ENCODE measurements around the gene NIBAN1. TPM values are rescaled to one million over a fixed set of nuclear protein-coding genes. Genes with fewer than 3 reads are reported as not detected.
"Not testable (repeated sequence)": the region's sequence is repeated elsewhere in the genome, so short reads cannot be mapped to it uniquely, and the experiment has no call there.

The NIBAN1 gene
- total RNA-seq, 1 experiment from 2014 or later: 15.6 TPM

DNA sequence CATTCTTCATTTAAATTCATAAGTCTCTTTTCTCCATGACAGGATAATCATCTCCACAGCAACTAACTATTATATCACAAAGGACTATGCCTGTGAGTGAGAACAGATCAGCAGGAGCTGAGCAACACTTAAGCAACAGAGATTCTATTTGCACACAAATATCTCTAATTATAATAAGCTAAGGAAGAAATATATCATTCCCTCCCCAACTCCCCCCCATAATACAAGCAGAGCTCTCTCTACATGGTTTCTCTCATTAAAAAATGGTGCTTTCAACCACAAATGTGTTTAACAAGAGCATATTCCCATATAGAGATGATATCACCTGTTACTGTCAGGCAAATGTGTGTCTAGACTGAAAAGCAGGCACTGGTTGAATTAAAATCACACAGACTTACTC is 34.5 kb upstream of the NIBAN1 start:
- H3K4me1 Mint-ChIP-seq (ENCODE audit: insufficient read depth, unreplicated experiment): no peaks in the 10 kb centered on the region
- H3K9me3 Mint-ChIP-seq (ENCODE audit: unreplicated experiment): no peaks in the 10 kb centered on the region
- ChIA-PET POLR2A (interaction anchor here (0.8 kb wide), 1 partner anchor 8 kb away, joined by 3 read pairs; no protein-coding TSS in a partner anchor), CTCF (interaction anchor here (0.8 to 1.5 kb wide), 3 partner anchors 8 to 202 kb away, joined by 3 to 5 read pairs (median 4); no protein-coding TSS in a partner anchor)
- H3K27me3 Mint-ChIP-seq (ENCODE audit: insufficient read depth, unreplicated experiment): peaks cover 19% of the 10 kb centered on the region
- H3K4me3 Mint-ChIP-seq (ENCODE audit: unreplicated experiment): no peak overlapping the region
- DNase-seq (ENCODE audit: unreplicated experiment): no peak
- intact Hi-C loops (cut with micrococcal nuclease): no loop called here
- BruUV-seq (replicated peaks): no TSS peak
- peaks cover 5% of the 10 kb centered on the region for H3K36me3 Mint-ChIP-seq (ENCODE audit: insufficient read depth, unreplicated experiment)
- TF ChIP-seq, protein P1, sequence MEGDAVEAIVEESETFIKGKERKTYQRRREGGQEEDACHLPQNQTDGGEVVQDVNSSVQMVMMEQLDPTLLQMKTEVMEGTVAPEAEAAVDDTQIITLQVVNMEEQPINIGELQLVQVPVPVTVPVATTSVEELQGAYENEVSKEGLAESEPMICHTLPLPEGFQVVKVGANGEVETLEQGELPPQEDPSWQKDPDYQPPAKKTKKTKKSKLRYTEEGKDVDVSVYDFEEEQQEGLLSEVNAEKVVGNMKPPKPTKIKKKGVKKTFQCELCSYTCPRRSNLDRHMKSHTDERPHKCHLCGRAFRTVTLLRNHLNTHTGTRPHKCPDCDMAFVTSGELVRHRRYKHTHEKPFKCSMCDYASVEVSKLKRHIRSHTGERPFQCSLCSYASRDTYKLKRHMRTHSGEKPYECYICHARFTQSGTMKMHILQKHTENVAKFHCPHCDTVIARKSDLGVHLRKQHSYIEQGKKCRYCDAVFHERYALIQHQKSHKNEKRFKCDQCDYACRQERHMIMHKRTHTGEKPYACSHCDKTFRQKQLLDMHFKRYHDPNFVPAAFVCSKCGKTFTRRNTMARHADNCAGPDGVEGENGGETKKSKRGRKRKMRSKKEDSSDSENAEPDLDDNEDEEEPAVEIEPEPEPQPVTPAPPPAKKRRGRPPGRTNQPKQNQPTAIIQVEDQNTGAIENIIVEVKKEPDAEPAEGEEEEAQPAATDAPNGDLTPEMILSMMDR (IDR thresholded peaks at IDR 0.05; ENCODE audit: unreplicated experiment): no peak
- no peak overlapping the region for H3K27ac Mint-ChIP-seq (ENCODE audit: low read depth, unreplicated experiment)

DNA sequence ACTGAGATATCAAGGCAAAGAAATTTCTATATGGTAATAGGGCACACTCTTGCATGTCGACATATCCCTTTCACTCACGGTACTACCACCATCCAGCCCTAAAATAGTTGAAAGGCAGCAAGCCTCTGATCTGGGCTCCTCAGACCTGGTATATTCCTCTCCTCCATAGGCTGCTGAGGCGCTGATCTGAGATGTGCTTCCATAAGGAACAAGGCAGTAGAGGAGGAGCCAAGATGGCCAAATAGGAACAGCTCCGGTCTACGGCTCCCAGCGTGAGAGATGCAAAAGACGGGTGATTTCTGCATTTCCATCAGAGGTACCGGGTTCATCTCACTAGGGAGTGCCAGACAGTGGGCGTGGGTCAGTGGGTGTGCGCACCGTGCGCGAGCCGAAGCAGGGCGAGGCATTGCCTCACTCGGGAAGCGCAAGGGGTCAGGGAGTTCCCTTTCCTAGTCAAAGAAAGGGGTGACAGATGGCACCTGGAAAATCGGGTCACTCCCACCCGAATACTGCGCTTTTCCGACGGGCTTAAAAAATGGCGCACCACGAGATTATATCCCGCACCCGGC is 27.1 kb upstream of the NIBAN1 start:
- H3K9me3 Mint-ChIP-seq (ENCODE audit: unreplicated experiment); POLR2A ChIA-PET; H3K27ac Mint-ChIP-seq (ENCODE audit: low read depth, unreplicated experiment); DNase-seq (ENCODE audit: unreplicated experiment); H3K36me3 Mint-ChIP-seq (ENCODE audit: insufficient read depth, unreplicated experiment); CTCF ChIA-PET; intact Hi-C loops (cut with micrococcal nuclease); H3K4me1 Mint-ChIP-seq (ENCODE audit: insufficient read depth, unreplicated experiment); H3K4me3 Mint-ChIP-seq (ENCODE audit: unreplicated experiment); BruUV-seq (replicated peaks): not testable (repeated sequence)
- H3K27me3 Mint-ChIP-seq (ENCODE audit: insufficient read depth, unreplicated experiment): peaks cover 58% of the 10 kb centered on the region

DNA sequence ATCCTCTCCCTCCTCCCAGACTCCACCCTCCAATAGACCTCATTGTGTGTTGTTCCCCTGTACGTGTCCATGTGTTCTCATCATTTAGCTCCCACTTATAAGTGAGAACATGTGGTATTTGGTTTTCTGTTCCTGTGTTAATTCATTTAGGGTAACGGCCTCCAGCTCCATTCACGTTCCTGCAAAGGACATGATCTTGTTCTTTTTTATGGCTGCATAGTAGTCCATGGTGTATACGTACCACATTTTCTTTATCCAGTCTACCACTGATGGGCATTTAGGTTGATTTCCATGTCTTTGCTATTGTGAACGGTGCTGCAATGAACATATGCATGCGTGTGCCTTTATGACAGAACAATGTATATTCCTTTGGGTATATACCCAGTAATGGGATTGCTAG is 25.7 kb upstream of the NIBAN1 start:
- CTCF ChIA-PET: interaction anchor here (0.6 to 1.1 kb wide), 3 partner anchors 17 to 878 kb away, joined by 3 to 6 read pairs (median 3); no protein-coding TSS in a partner anchor
- H3K36me3 Mint-ChIP-seq (ENCODE audit: insufficient read depth, unreplicated experiment); POLR2A ChIA-PET; H3K4me1 Mint-ChIP-seq (ENCODE audit: insufficient read depth, unreplicated experiment); BruUV-seq (replicated peaks); DNase-seq (ENCODE audit: unreplicated experiment); H3K27ac Mint-ChIP-seq (ENCODE audit: low read depth, unreplicated experiment); H3K9me3 Mint-ChIP-seq (ENCODE audit: unreplicated experiment); intact Hi-C loops (cut with micrococcal nuclease); H3K4me3 Mint-ChIP-seq (ENCODE audit: unreplicated experiment): not testable (repeated sequence)
- peaks cover 72% of the 10 kb centered on the region for H3K27me3 Mint-ChIP-seq (ENCODE audit: insufficient read depth, unreplicated experiment)

DNA sequence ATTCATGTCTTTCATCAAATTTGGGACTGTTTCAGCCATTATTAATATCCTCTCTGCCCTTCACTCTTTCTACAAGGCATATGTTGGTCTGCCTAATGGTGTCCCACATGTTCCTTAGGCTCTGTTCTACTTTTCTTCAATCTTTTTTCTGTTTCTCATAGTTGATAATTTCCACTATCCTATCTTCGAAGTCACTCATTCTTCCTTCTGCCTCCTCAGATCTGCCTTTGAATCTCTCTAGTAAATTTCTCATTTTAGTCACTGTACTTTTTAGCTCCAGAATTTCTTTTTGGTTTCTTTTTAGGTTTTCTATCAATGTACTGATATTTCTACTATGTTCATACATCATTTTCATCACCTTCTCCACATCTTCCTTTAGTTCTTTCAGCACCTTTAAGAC is 20.0 kb upstream of the NIBAN1 start:
- ChIA-PET POLR2A (interaction anchor here (0.6 kb wide), 1 partner anchor 127 kb away, joined by 3 read pairs; no protein-coding TSS in a partner anchor), CTCF (interaction anchor here (1.1 kb wide), 1 partner anchor 152 kb away, joined by 3 read pairs; no protein-coding TSS in a partner anchor)
- Mint-ChIP-seq H3K4me1 (ENCODE audit: insufficient read depth, unreplicated experiment) (no peaks in the 10 kb centered on the region), H3K9me3 (ENCODE audit: unreplicated experiment) (peaks cover 9% of the 10 kb centered on the region), H3K27me3 (ENCODE audit: insufficient read depth, unreplicated experiment) (peaks cover 67% of the 10 kb centered on the region), H3K27ac (ENCODE audit: low read depth, unreplicated experiment) (no peak overlapping the region), H3K36me3 (ENCODE audit: insufficient read depth, unreplicated experiment) (no peaks in the 10 kb centered on the region), H3K4me3 (ENCODE audit: unreplicated experiment) (no peak overlapping the region)
- no peak for DNase-seq (ENCODE audit: unreplicated experiment)
- no TSS peak for BruUV-seq (replicated peaks)
- TF ChIP-seq, protein P1 (IDR thresholded peaks at IDR 0.05; ENCODE audit: unreplicated experiment): no peak
- intact Hi-C loops (cut with micrococcal nuclease): no loop called here

DNA sequence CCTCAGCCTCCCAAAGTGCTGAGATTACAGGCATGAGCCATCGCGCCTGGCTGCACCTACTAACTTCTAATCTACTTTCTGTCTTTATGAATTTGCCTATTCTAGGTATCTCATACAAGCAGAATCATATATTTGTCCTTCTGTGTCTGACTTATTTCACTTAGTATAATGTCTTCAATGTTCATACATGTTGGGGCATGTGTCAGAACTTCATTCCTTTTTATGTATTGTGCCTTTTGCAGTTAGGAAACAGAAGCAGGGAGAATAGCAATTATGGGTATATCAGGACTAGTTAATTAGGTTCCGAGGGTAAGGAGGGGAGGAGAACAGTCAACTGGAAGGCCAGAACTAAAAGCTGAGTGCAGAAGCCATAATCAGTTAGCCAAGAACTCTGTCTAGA is 18.0 kb upstream of the NIBAN1 start:
- ChIA-PET POLR2A (interaction anchor here (0.8 to 1.1 kb wide), 2 partner anchors 37 to 77 kb away, joined by 3 to 4 read pairs; no protein-coding TSS in a partner anchor), CTCF (interaction anchor here (0.6 to 1.6 kb wide), 11 partner anchors 9 to 680 kb away, joined by 3 to 12 read pairs (median 4); no protein-coding TSS in a partner anchor)
- DNase-seq (ENCODE audit: unreplicated experiment): no peak
- Mint-ChIP-seq H3K4me1 (ENCODE audit: insufficient read depth, unreplicated experiment) (no peaks in the 10 kb centered on the region), H3K9me3 (ENCODE audit: unreplicated experiment) (peaks cover 9% of the 10 kb centered on the region), H3K4me3 (ENCODE audit: unreplicated experiment) (no peak overlapping the region), H3K27ac (ENCODE audit: low read depth, unreplicated experiment) (no peak overlapping the region), H3K36me3 (ENCODE audit: insufficient read depth, unreplicated experiment) (no peaks in the 10 kb centered on the region), H3K27me3 (ENCODE audit: insufficient read depth, unreplicated experiment) (peaks cover 63% of the 10 kb centered on the region)
- intact Hi-C loops (cut with micrococcal nuclease): no loop called here
- TF ChIP-seq, protein P1 (IDR thresholded peaks at IDR 0.05; ENCODE audit: unreplicated experiment): no peak
- BruUV-seq (replicated peaks): no TSS peak
